Activated CD8-positive, alpha-beta memory T cell treated with anti-CD3 and anti-CD28 coated beads, Interleukin-2, amount 50 U/mL, for 4 hours (primary cell): ENCODE data around the gene SLC26A11.
"Not testable (repeated sequence)": the region's sequence is repeated elsewhere in the genome, so short reads cannot be mapped to it uniquely, and the experiment has no call there.

Experiments used
- DNase-seq: peaks from one replicate; pipeline ENCODE4 v3.0.0-alpha.2; 2020

SLC26A11 gene

GRCh38 chr17:80219763-80220053 lies 519 bp upstream of the SLC26A11 start:
- DNase-seq: no peak

DNA sequence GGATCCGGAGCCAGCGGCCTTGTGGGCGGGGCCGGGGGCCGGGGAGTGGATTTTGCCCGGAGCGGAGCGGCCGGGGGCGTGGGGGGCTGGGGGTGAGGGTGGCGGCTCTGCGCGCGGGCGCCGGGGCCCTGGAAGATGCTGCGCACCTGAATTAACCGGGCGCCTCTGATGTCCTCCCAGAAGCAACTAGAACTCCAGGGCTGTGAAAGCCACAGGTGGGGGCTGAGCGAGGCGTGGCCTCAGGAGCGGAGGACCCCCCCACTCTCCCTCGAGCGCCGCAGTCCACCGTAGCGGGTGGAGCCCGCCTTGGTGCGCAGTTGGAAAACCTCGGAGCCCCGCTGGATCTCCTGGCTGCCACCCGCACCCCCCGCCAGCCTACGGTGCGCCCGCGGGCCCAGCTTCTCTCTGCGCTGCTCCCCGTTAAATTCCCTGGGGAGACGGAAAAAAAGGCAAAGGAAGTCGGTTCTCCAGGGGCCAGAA lies 549 bp downstream of the SLC26A11 start:
- DNase-seq: peak; percentile 30

GRCh38 chr17:80221351-80222105 lies 1.3 kb downstream of the SLC26A11 start:
- no peak for DNase-seq

DNA sequence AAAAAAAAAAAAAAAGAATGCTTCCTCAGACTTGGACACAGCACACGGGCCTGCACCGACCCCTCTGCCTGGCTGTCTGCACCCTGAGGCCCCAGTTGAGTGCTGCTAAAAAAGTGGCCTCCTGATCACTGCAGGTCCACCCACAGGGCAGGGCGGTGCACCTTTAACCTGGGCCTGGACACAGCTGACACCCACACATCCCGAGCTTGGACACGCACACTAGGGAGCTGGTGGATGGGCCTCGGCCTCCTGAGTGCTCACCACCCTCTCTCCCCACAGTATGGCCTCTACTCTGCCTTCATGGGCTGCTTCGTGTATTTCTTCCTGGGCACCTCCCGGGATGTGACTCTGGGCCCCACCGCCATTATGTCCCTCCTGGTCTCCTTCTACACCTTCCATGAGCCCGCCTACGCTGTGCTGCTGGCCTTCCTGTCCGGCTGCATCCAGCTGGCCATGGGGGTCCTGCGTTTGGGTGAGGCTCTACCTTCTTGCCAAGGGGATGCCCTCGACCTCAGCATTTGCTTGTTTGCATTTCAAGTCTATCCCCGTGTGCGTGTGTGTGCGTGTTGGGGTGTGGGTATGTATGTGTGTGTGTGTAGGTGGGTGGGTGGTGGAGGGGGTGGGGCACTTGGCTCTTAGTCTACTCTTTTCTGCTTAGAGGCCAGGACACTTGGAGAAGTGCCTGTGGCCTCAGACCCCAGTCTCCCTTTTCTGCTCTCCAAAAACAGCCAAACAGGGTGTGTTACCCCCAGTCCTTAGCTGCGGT lies 2.3 kb downstream of the SLC26A11 start:
- DNase-seq: no peak

DNA sequence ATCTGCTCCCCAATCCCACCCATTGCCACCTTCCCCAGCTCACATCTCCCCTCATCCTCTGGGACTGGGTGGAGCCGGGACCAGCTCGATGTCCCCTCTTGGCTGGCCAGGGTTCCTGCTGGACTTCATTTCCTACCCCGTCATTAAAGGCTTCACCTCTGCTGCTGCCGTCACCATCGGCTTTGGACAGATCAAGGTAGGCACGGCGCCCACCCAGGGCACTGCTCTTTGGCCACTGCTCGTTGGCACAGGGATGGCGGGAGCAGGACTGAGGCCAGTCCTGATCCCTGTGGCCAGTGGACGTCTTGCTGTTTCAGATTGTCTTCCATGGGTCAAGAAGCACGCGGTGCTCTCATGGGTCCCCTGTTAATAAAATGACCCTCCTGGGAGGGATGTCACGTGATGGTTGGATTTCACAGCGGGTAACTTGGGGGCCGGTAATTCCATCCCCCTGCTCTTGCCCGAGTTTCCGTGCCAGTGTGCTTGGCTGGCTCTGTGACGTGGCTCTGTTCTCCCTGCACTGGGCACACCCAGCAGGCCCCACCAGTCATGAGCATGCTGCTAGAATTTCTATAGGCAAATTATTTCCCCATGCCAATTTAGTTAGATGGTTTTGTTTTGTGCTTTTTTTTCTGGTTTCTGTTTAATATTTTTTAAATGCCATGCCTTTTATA lies 3.1 kb downstream of the SLC26A11 start:
- DNase-seq: no peak

- DNase-seq: no peak
Observed at GRCh38 chr17:80223838-80224497, 3.7 kb downstream of the SLC26A11 start.

- no peak for DNase-seq
Observed at GRCh38 chr17:80224683-80225082, 4.5 kb downstream of the SLC26A11 start.

DNA sequence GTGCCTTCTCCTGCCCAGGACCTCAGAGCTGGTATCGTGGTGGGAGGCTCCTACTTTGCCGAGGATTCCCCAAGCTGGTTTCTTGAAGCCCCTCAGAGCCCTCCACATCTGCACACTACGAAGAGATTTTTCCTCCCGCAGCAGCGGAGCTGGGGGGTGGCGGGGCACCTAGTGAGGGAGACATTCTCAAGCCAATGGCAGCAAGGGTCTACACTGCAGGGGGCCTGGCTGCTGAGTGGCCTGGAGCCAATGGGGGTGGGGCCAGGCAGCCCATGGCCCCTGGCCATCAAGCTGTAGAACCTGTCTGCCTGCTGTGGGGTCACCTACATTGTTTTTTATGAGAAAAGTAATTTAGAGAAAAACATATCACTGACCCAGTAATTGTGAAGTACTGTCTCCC lies 5.0 kb downstream of the SLC26A11 start:
- DNase-seq: no peak

GRCh38 chr17:80227156-80227555 lies 6.9 kb downstream of the SLC26A11 start:
- DNase-seq: no peak

DNA sequence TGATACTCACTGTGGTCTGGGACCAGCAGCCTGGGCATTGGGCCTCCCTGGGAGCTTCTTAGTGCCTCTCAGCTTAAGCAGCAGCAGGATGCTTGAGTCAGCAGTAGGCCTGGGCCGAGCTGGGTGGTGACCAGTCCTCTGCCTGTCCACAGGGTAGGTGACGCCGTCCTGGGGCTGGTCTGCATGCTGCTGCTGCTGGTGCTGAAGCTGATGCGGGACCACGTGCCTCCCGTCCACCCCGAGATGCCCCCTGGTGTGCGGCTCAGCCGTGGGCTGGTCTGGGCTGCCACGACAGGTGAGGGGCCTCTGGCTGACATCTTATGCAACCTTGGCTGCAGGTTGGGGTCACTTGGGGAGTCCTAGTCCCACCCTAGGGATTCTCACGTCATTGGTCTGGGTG lies 7.4 kb downstream of the SLC26A11 start:
- no peak for DNase-seq

- no peak for DNase-seq
Observed at GRCh38 chr17:80228477-80228876, 8.2 kb downstream of the SLC26A11 start.

DNA sequence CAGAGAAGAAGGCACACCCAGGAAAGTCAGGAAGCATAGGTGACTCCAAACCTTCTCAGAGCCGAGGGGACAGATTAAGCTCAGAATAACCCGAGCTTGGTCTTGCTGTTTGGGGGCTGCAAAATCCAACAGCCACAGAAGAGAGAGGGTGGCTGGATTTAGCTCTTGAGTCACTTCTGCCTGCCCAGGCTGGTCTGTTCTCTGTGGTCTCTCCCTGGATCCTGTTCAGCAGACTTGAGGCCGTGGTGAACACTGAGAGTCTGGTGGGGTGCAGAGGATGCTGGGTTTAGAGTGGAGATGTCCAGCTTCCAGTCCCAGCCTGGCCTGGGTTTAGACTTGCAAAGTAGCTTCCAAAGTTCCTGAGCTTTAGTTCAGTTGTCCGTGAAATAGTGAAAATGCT lies 8.8 kb downstream of the SLC26A11 start:
- DNase-seq: no peak

DNA sequence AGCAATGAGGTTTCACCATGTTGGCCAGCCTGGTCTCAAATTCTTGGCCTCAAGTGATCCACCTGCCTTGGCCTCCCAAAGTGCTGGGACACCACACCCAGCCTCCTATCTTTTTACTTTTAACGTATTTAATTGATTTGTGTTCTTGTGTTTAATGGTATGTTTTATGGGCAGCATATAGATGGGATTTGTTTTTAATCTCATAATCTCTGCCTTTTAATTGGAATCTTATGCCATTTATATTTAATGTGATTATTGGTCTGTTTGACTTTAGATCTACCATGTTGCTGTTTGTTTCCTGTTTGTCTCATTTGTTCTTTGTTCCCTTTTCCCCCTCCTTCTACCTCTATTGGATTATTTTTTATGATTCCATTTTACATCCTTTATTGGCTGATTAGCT lies 12.2 kb downstream of the SLC26A11 start:
- no peak for DNase-seq

DNA sequence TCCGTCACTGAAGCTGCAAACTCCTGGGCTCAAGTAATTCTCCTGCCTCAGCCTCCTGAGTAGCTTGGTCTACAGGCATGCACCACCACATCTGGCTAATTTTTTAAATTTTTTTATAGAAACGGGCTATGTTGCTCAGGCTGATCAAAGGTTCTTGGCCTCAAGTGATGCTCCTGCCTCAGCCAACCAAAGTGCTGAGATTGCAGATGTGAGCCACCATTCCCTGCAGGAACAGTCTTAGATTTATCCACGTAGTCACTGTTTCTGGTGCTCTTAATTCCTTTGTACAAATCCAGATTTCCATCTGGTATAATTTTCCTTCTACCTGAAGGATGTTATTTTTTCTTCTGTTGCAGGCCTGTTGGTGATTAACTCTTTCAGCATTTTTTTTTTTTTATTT lies 13.0 kb downstream of the SLC26A11 start:
- no peak for DNase-seq

- DNase-seq: no peak
Observed at GRCh38 chr17:80236911-80237310, 16.7 kb downstream of the SLC26A11 start.

- DNase-seq: no peak
Observed at GRCh38 chr17:80237386-80237785, 17.2 kb downstream of the SLC26A11 start.

DNA sequence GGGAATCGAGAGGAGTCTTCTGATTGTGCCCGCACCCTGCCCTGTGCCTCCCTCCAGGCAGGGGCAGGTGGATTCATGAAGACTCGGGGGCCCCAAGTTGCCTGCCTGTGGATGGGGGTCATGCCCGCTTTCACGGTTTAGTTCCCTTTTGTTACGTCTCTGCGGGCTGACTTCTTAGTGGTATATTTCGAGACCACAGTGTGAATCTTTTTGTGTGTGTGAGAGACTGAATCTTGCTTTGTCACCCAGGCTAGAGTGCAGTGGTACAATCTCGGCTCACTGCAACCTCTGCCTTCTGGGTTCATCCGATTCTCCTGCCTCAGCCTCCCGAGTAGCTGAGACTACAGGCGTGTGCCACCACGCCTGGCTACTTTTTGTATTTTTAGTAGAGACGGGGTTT lies 22.3 kb downstream of the SLC26A11 start:
- no peak for DNase-seq

- DNase-seq: no peak
Observed at GRCh38 chr17:80243526-80244433, 23.6 kb downstream of the SLC26A11 start.

- DNase-seq: not testable (repeated sequence)
Observed at GRCh38 chr17:80244448-80244847, 24.2 kb downstream of the SLC26A11 start.

DNA sequence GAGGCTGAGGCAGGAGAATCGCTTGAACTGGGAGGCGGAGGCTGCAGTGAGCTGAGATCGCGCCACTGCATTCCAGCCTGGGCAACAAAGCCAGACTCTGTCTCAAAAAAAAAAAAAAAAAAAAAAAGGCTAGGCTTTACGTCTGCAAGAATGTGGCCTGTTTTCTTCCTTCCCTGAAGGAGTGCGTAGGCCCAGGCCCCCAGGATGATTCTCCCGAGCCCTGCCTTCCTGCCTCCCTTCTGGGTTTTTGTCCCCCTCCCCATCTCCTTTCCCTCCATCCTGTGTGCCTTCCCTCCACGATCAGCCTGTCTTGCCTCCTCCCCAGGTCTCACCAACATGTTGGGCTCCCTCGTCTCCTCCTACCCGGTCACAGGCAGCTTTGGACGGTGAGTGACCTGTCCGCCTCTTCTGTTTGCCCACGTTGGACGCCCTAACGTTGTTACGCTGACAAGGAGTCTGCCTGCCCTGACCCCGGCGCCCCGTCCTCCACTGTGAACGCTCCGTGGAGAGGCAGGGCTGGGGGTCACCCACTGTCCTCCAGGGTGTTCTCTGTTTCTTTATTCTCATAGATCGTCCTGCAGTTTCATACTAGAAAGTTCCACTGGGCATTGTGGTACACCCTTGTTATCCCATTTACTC lies 24.8 kb downstream of the SLC26A11 start:
- no peak for DNase-seq

GRCh38 chr17:80245566-80246265 lies 25.5 kb downstream of the SLC26A11 start:
- no peak for DNase-seq
